Peyer's patch (tissue), 4 donors: ENCODE measurements around the gene SLC7A8.

Experiments
- CTCF ChIP-seq, 6 experiments: fragments of 450-650 bp in 4 of 6; fragments of 200-600 bp in 2 of 6; sonication (generic) in 1 of 6; IDR thresholded peaks; one replicate each; pipeline ENCODE4 v1.5.1; 2017 to 2019; ENCODE audit warnings: antibody characterized with exemption in 6 of 6, mild to moderate bottlenecking in 3 of 6, moderate library complexity in 1 of 6
- POLR2A ChIP-seq, 2 donors: fragments of 450-650 bp; IDR thresholded peaks; one replicate each; pipeline ENCODE4 v1.5.1; 2017; ENCODE audit warnings: antibody characterized with exemption in 2 of 2, mild to moderate bottlenecking in 2 of 2, moderate library complexity in 2 of 2

GRCh38 chr14:23121361-23121771 is 62.1 kb downstream of the SLC7A8 start:
- TF ChIP-seq CTCF (IDR thresholded peaks at IDR 0.05) (no peak), POLR2A (IDR thresholded peaks at IDR 0.05) (no peak)
